ENCODE results near the gene HSPB6.
A peak's percentile ranks its signal among the peaks of the same experiment; 100 is the strongest.

The HSPB6 gene

DNA sequence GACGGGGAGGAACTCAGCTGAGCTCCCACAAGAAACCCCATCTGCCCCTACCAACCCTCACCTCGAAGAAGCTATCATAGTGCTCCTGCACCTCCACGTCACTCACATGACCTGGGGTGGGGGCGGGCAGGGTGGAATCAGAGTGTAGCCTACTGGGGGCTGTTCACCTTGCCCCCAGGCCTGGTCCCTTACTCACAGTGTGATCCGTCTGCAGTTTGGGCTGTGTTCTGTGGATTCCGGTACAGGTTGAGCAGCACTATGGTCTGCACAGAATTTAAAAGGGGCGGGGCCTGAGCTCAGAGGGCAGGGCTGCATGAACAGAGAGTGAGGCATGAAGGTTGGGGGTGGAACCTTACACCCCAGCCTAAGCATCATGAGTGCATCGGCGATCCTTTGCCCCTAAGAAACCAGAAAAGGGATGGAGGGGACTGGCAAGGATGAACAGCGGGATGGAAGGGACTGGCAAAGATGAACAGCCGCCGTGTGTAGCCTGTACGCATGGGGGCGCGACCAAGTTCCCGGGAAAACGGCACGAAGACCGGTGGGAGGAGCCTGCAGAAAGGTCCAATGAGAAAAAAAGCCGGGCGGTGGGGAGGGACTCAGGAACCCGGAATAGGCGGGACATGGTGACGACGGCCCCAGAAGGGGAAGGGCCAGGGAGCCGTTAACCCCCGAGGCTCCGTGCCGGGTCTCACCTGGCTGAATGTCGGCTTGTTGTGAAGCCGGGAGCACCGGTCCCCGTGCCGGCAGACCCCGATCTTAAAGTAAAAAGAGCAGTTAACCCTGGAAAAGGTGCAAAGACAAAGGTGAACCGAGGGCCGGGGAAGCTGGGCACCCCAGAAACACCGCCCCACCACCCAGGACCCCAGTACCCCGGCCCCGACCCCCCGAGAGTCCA, 12.2 kb downstream of the HSPB6 start:
- peak; percentile 95 to 98 for DNase-seq

DNA sequence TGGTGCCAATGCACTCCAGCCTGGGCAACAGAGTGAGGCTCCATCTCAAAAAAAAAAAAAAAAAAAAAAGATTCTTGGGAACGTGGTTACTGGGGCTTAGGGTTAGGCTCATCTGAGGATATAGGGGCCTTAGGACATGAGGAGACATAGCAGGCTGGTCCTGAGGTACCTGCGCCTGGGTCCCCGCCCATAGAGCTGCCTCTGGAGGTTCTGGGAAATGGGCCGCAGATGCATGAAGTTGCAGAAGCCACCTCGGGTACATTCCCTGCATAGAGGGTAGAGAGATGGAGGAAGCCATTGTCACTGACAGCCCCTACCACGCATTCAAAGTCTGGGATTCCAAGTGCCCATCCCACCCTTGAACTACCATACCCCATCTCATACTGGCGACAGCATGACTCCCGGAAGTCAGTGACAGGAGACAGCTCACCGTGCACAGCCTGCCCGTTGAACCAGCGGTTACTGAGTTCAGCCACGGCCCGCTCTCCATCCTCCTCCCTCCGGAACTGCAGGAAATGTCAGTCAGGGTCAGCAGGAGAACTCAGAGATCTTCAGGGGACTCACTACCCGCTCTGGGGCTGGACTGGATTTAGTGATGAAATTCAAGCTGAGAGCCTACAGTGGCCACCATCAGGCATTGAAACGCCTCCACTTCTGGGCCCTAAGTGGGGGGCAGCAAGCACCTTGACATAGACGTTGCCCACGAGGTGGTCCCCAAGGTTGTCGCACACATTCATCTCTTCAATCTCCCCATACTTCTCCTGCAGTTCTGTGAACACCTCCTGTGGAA, 13.0 kb downstream of the HSPB6 start:
- no peak for DNase-seq

DNA sequence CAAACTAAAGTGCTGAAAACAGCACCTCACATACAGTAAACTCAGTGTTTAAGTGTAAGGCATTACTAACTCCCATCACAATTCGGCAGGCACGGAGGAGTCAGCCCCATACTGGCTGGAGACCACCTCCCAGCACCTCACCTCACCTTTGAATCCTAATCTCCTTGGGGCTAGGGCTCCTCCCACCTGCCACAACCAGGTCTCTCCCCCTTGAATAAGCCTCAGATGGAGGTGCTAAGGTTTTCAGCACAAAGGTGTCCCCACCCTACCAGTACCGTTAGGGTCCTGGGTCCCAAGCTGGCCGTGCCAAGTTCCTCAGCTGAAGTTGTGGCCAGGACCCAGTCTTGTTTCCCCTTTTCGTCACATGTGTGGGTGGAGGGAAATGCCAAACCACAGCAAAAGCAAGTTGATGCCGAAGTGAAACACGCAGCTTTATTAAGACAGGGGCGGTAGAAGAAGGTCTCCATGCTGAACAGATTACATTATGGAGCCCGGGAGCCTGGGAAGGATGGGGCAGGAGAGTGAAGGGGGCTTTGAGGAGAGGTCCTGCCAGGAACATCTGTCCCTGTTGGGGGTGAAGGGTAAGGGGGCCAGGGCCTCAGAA, 14.6 kb downstream of the HSPB6 start, which contains the start of gene IGFLR1:
IGFLR1 (minus strand) TSS at position 332 of the 604 bp plus-strand sequence. CDS start 1,272 bp downstream, outside the sequence.
- peak; percentile 89 to 91 for DNase-seq

DNA sequence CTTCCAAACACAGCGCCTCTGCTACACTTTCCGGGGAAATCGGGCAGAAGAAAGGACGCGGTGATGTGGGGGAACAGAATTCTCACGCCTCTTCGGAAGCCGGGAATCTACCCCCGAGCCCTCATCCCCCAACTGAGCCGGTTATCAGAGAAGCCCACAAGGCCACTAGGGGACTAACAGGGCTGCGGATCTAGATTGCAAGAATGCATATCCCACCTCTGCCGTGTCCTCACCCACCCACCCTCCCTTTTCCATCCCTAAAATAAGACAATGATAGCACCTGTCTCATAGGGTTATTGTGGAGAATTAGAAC, 15.7 kb downstream of the HSPB6 start:
- no peak for DNase-seq

DNA sequence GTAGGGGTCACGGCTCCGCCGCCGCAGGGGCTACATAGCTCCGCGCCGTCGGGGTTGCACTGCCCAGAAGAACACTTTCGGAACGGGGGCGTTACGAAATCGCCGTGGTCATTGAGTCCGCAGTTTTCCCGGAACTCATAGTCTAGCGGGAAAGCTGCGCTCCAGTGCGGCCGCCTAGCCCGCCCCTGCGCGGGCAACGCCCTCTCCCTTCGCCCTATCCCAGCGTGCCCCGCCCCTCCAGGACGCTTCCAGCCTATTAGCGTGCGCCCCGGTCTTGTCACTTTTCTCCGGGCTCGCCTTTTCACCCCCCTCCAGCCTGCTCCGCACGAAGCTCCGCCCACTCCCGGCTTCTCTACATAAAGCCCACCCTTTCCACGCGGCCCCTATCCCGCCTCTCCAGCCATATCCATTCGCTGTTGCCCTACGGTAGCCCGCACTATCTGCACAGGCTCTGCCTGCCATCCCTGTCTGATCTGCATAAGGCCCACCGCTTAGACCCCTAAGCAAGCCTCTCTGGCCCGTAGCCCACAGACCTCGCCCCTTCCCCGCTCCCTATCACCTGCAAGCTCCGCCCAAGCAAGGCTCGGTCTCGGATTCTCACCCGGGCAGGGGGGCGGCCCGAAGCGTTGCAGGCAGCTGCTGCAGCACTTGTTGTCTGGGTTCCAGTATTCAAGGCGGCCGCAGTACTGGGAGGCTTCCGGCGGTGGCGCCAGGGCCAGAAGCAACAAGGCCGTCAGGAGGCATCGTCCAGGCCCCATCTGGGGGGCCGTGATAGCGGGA, 16.2 kb downstream of the HSPB6 start:
- peak; percentile 95 to 97 for DNase-seq

DNA sequence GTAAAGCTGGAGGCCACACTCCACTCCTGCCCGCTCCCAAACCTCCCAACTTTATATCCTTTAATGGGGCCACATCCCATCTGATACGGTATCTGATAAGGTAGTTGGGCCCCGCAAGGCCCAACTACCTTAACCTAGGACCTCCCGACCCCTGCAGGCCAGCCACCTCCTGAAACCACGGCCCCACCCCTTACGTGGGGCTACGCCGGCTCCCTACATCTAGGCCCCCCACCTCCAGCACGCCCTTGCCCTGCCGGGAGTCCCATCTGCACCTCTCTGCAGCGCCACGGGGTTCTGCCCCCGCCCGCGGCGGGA, 16.8 kb downstream of the HSPB6 start:
- no peak for DNase-seq

DNA sequence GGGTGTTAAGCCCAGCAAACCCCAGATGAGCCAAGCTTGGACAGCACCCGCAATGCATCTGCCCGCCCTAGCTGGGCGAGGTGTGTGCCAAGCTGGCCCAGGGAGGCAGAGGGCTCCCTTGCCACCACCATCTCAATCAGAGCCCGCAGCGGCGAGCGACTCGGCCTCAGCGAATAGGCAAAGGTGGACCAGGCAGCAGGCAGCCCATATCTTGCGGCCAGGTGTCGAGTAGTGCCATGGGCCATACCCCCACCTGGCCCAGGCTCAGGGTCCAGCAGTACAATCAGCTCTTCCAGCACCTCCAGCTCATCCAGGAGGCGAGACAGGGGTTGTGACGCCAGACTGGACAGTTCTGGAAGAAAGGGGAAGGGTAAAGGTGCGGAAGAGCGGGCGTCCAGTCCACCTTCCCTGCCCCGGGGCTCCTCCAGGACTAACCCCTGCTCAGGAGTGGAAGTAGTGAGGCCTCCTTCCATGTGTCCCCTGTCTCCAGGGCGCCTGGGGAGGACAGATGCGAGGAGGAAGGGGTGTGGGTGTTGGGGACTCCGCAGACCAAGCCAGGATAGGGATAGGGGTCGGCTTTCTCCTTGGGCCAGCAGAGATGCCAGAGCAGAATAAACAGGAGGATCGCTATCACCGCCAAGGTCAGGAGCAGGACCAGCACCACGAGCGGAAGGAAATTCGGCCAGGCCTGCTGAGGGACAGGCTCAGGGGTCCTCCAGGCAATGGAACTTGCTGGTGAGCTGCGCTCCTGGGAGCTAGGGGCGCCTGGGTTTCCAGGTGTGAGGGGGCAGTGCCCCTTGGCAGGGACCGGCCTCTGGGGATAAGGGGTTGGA, 17.3 kb downstream of the HSPB6 start:
- DNase-seq, result no peak

DNA sequence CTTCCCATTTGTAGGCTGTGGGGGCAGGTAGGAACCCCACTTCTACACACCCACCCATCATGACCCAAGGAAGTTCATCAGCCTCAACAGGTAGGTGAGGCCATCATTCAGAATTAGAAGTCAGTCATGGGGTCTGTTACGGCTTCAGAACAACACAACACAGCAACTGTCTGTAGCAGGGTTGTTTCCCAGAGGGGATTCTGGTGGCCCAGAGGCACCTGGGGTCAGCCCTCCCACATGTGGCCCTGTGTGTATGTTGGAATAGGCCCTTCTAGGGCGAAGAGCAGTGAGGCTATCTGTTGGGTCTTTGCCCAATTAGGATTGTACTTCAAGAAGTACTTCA, 18.0 kb downstream of the HSPB6 start:
- no peak for DNase-seq

DNA sequence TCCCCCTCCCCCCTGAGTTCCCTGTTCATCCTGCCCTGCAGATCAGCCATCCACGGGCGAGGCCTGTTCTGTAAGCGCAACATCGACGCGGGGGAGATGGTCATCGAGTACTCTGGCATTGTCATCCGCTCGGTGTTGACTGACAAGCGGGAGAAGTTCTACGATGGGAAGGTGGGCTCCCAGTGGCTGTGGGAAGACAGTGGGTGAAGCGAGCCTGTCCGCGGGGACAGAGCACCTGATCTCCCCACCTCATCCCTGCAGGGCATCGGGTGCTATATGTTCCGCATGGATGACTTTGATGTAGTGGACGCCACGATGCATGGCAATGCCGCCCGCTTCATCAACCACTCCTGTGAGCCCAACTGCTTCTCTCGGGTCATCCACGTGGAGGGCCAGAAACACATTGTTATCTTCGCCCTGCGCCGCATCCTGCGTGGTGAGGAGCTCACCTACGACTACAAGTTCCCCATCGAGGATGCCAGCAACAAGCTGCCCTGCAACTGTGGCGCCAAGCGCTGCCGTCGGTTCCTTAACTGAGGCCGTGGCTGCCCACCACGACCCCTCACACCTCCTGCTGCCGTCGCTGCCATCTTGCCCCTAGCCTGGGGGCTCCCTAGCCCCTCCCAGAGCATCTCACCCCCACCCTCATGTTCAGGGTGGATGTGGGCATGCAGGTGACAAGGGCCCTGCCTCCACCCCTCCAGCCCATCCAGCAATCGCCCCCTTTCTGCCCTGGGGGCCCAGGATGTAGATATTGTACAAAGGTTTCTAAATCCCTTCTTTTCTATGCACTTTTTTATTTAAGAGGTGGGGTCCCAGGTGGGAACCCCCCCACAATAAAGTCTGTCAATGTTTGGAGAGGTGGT, 18.6 kb downstream of the HSPB6 start:
- DNase-seq, result no peak

DNA sequence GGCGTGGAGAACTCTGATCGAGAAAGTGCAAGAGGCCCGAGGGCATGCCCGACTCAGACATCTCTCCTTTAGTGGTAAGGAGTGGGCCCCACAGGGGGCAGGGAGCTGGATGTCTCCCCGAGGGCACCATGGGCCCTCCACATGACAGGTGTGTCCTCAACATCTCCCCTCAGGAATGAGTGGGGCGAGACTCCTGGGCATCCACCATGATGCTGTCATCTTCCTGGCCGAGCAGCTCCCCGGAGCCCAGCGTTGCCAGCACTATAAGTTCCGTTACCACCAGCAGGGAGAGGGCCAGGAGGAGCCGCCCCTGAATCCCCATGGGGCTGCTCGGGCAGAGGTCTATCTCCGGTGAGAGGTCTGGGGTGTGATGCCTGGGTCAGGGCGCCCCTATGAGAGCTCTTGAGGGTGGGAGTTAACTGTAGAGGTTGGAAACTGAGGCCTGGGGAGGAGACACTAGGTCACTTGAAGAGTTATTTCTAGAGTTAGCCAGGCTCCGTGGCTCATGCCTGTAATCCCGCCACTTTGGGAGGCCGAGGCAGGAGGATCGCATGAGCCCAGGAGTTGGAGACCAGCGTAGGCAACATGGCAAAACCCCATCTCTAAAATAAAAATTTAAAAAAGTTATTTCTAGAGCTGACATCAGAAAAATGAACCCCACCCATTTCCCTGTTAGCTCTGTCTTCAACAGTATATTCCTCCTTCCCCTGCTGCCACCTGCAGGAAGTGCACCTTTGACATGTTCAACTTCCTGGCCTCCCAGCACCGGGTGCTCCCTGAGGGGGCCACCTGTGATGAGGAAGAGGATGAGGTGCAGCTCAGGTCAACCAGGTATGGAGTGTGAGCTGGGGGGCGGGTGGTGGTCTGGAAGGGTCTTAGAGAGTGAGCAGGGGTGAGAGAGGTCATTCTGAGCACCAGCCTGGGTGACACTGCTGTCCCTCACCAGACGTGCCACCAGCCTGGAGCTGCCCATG, 19.6 kb downstream of the HSPB6 start:
- no peak for DNase-seq

DNA sequence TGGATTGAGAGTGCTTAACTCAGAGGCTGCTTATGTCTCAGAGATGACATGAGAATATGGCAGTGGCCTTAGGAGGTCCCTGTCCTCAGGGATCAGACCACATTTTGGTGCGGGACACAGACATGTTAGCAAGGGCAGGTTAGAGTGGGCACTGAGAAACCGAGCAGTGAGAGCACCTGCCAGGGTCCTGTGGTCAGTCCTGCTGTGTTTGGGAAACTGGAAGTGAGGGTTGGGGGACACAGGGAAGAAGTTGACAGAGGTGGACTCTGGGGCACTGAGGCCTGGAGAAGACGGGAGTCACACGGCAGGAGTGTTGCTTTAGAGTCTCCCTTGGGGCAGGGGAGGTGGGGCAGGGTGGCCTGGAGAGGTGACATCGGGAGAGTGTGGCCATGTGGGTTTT, 21.9 kb downstream of the HSPB6 start:
- no peak for DNase-seq

DNA sequence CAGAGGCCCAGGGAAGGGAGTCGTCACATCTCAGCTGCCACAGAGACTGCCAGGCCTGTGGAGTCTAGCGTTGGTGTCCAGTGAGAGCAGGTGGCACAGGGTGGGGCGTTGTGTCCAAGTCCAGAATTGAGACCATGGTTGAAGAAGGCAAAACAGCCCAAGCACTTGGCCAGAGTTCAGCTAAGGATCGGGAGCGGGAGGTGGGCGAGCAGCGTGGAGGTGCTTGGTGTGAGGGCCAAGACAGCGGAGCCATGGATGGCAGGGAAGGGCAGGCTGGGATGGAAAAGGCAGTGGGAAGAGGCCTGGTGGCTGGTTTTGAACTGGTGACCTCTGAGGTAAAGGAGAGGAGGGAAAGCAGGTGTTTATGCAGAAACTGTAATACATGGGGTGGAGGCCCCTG, 22.6 kb downstream of the HSPB6 start:
- no peak for DNase-seq

DNA sequence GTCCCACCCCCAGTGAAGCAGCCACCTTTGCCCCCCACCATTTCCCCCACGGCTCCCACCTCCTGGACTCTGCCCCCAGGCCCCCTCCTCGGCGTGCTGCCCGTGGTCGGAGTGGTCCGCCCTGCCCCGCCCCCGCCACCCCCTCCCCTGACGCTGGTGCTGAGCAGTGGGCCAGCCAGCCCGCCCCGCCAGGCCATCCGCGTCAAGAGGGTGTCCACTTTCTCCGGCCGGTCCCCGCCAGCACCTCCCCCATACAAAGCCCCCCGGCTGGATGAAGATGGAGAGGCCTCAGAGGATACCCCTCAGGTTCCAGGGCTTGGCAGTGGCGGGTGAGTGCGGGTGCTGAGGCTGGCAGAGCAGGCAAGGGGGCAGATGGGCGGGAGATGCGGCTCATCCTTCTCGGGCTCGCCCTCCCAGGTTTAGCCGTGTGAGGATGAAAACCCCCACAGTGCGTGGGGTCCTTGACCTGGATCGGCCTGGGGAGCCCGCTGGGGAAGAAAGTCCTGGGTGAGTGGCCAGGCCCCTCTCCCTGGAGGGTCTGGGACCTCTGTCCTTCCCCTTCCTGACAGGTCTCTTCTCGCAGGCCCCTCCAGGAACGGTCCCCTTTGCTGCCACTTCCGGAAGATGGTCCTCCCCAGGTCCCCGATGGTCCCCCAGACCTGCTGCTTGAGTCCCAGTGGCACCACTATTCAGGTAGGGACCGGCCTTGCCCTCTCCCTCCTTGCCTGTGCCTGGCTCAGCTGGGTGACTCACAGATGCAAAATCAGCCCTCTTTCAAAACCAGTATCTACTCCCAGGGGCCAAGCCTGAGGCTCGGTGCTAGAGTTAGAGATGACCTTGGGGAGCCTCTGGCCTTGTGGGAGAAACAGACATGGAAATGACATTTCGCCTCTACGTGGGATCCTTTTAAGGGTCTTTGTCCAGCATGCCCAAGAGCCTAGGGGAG, 23.4 kb downstream of the HSPB6 start:
- no peak for DNase-seq

DNA sequence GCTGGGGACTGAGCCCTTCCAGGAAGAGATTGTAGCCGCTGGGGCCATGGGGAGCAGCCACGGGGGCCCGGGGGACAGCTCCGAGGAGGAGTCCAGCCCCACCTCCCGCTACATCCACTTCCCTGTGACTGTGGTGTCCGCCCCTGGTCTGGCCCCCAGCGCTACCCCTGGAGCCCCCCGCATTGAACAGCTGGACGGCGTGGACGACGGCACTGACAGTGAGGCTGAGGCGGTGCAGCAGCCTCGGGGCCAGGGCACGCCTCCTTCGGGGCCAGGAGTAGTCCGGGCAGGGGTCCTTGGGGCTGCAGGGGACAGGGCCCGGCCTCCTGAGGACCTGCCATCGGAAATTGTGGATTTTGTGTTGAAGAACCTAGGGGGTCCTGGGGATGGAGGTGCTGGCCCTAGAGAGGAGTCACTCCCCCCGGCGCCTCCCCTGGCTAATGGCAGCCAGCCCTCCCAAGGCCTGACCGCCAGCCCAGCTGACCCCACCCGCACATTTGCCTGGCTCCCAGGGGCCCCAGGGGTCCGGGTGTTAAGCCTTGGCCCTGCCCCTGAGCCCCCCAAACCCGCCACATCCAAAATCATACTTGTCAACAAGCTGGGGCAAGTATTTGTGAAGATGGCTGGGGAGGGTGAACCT, 24.2 kb downstream of the HSPB6 start:
- no peak for DNase-seq

DNA sequence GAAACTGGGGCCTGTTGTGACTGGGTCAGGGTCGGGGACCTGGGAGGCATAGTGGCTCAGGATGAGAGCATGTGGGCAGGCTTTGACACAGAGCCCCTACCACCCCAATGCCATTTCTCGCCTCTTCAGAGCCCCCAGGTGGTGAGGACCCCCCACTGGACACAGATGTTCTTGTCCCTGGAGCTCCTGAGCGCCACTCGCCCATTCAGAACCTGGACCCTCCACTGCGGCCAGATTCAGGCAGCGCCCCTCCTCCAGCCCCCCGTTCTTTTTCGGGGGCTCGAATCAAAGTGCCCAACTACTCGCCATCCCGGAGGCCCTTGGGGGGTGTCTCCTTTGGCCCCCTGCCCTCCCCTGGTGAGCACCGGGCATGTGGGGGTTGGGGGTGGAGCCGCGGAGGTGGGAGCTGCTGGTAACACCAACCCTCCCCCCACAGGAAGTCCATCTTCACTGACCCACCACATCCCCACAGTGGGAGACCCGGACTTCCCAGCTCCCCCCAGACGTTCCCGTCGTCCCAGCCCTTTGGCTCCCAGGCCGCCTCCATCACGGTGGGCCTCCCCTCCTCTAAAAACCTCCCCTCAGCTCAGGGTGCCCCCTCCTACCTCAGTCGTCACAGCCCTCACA, 24.9 kb downstream of the HSPB6 start:
- DNase-seq, result no peak

DNA sequence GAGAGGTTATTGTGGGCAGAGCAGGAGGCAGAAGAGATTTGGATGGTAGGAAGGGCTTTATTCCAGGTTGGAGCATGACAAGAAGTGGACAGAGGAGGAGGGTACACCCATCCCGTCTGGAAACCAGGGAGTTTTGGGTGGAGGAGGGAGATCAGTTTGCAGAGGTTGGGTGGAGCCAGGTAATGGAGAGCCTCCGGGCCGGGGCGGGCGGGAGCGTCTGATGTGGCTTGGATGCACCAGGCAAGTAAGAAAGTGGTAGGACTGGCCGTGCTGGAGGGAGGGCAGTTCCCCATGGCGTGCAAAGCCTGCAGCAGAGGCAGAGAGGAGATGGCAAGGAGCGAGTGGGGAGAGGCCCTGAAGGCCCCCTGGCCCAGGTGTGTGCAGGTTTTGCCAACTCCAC, 25.5 kb downstream of the HSPB6 start:
- no peak for DNase-seq

DNA sequence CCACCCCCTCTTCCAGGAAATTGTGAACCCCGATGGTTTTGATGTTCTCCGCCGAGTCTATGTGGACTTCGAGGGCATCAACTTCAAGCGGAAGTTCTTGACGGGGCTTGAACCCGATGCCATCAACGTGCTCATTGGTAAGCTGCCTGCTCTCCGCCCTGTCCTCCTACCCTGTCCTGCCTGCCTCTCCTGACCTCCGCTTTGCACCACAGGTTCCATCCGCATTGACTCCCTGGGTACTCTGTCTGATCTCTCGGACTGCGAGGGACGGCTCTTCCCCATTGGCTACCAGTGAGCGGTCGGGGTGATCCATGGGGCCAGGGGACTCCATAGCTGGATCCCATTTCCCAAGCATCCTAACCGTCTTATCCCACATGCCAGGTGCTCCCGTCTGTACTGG, 26.5 kb downstream of the HSPB6 start:
- DNase-seq, result no peak

DNA sequence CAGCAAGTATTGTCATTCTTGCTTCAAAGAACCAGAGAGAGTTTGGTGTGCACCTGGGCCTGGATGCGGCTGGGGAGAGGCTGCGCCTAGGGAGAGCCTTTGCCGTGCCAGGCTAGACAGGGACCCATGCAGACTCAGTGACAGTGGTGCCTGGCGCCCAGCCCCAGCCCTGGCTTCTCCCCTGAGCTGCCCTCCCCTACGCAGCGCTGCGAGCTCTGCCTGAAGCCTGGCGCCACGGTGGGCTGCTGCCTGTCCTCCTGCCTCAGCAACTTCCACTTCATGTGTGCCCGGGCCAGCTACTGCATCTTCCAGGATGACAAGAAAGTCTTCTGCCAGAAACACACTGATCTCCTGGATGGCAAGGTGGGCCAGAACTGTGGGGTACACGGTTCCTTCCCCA, 27.1 kb downstream of the HSPB6 start:
- no peak for DNase-seq

Measured in inflammatory macrophage treated with lipopolysaccharide for 1 hour (primary cell).